GM19239 (cell line): ENCODE results near the gene TUBB6.

Experiments
- DNase-seq: peaks from one replicate; pipeline ENCODE4 v3.0.0; 2011; ENCODE audit warnings: low spot score; ENCODE audit not compliant: insufficient read length
- FAIRE-seq: peaks from 2 replicates; lab custom pipeline; 2011; peaks lifted over from hg19 to GRCh38; lab: Jason Lieb, UNC

Gene TUBB6

GRCh38 chr18:12307701-12308385, at the start of gene TUBB6:
Gene TUBB6 (plus strand): TSS chr18:12308241. CDS start chr18:12308293, 52 bp downstream.
- DNase-seq, result peak; percentile 71
- no peak for FAIRE-seq

- no peak for DNase-seq
- FAIRE-seq, result no peak
These were observed 49.0 kb upstream of the TUBB6 start for GRCh38 chr18:12258719-12259705.

- no peak for DNase-seq
- FAIRE-seq, result no peak
These were observed 45.3 kb upstream of the TUBB6 start for GRCh38 chr18:12262748-12263147.

GRCh38 chr18:12264864-12265263, 43.2 kb upstream of the TUBB6 start:
- DNase-seq, result no peak
- FAIRE-seq, result no peak

GRCh38 chr18:12271376-12272235, 36.4 kb upstream of the TUBB6 start:
- DNase-seq, result peak; percentile 87
- FAIRE-seq, result peak; percentile 85

- no peak for FAIRE-seq
- no peak for DNase-seq
These were observed 33.2 kb upstream of the TUBB6 start for GRCh38 chr18:12274793-12275192.

- FAIRE-seq, result no peak
These were observed 31.1 kb upstream of the TUBB6 start for GRCh38 chr18:12276736-12277554.

GRCh38 chr18:12278215-12278671, 29.8 kb upstream of the TUBB6 start:
- FAIRE-seq (no peak), DNase-seq (no peak)

More at GRCh38 chr18:12276736-12277554, 31.1 kb upstream of the TUBB6 start:
- no peak for DNase-seq

- FAIRE-seq (no peak), DNase-seq (no peak)
These were observed 29.0 kb upstream of the TUBB6 start for GRCh38 chr18:12278741-12279682.

GRCh38 chr18:12279781-12280531, 28.1 kb upstream of the TUBB6 start:
- no peak for FAIRE-seq

GRCh38 chr18:12281861-12282260, 26.2 kb upstream of the TUBB6 start:
- no peak for DNase-seq
- FAIRE-seq, result no peak

More at GRCh38 chr18:12279781-12280531, 28.1 kb upstream of the TUBB6 start:
- DNase-seq, result no peak

GRCh38 chr18:12282442-12283039, 25.5 kb upstream of the TUBB6 start:
- FAIRE-seq, result no peak
- DNase-seq, result no peak

GRCh38 chr18:12283256-12283655, 24.8 kb upstream of the TUBB6 start:
- DNase-seq (no peak), FAIRE-seq (no peak)

- DNase-seq (no peak), FAIRE-seq (no peak)
These were observed 24.4 kb upstream of the TUBB6 start for GRCh38 chr18:12283666-12284065.

- FAIRE-seq, result no peak
- DNase-seq, result no peak
These were observed 20.8 kb upstream of the TUBB6 start for GRCh38 chr18:12287131-12287681.

GRCh38 chr18:12287684-12288402, 20.2 kb upstream of the TUBB6 start:
- no peak for FAIRE-seq
- no peak for DNase-seq
